ENCODE measurements around the gene GATB. TPM values are rescaled to one million over a fixed set of nuclear protein-coding genes. Genes with fewer than 3 reads are reported as not detected.

Gene GATB
- total and polyA plus RNA-seq, 11 donors, result 32.8 to 182 (median 83.4) TPM

GRCh38 chr4:151717909-151718628 lies 42.7 kb downstream of the GATB start:
- peaks cover 0 to 28% (median 12%) of the 10 kb centered on the region in 9 donors for H3K36me3 ChIP-seq
- peaks cover 0 to 20% (median 0%) of the 10 kb centered on the region in 12 donors for H3K4me1 ChIP-seq
- DNase-seq, result peak in 1 of 5 donors; percentile 33
- no peak overlapping the region for H3K4me3 ChIP-seq
- no peaks in the 10 kb centered on the region for H3K27me3 ChIP-seq
- WGBS, 4 donors, result 75 to 82% (median 80%) methylated on average over 10 of the region's 10 CpGs
- no peaks in the 10 kb centered on the region for H3K9me3 ChIP-seq
- ATAC-seq, result no peak
- no peak overlapping the region for H3K27ac ChIP-seq
- no peak for TF ChIP-seq POLR2A (IDR thresholded peaks at IDR 0.05)
- TF ChIP-seq CTCF (IDR thresholded peaks at IDR 0.05), result no peak
- intact Hi-C loops (cut with DNase I), result no loop called here

- Histone ChIP-seq H3K27ac (no peak overlapping the region), H3K36me3 (peaks cover 0 to 26% (median 12%) of the 10 kb centered on the region in 9 donors), H3K27me3 (no peaks in the 10 kb centered on the region), H3K4me1 (peaks cover 0 to 20% (median 0%) of the 10 kb centered on the region in 12 donors), H3K4me3 (no peak overlapping the region), H3K9me3 (no peaks in the 10 kb centered on the region)
- no peak for DNase-seq
- no peak for TF ChIP-seq POLR2A (IDR thresholded peaks at IDR 0.05)
- TF ChIP-seq CTCF (IDR thresholded peaks at IDR 0.05), result no peak
- intact Hi-C loops (cut with DNase I), result no loop called here
- no peak for ATAC-seq
- WGBS, 4 donors, result 88 to 92% (median 91%) methylated on average over 2 of the region's 2 CpGs
Measured at GRCh38 chr4:151717314-151717713, 43.5 kb downstream of the GATB start.

- TF ChIP-seq POLR2A (IDR thresholded peaks at IDR 0.05) (no peak), CTCF (IDR thresholded peaks at IDR 0.05) (no peak)
- Histone ChIP-seq H3K4me3 (no peak overlapping the region), H3K27ac (no peak overlapping the region), H3K36me3 (peaks cover 0 to 25% (median 13%) of the 10 kb centered on the region in 9 donors), H3K4me1 (peaks cover 0 to 20% (median 0%) of the 10 kb centered on the region in 12 donors), H3K9me3 (no peaks in the 10 kb centered on the region), H3K27me3 (no peaks in the 10 kb centered on the region)
- WGBS, 4 donors, result 86 to 97% (median 96%) methylated on average over 5 of the region's 5 CpGs
- no peak for ATAC-seq
- no peak for DNase-seq
- intact Hi-C loops (cut with DNase I), result no loop called here
Measured at GRCh38 chr4:151716324-151716723, 44.5 kb downstream of the GATB start.

- peaks cover 0 to 20% (median 0%) of the 10 kb centered on the region in 12 donors for H3K4me1 ChIP-seq
- H3K27me3 ChIP-seq, result no peaks in the 10 kb centered on the region
- H3K27ac ChIP-seq, result no peak overlapping the region
- peaks cover 0 to 25% (median 13%) of the 10 kb centered on the region in 9 donors for H3K36me3 ChIP-seq
- no peaks in the 10 kb centered on the region for H3K9me3 ChIP-seq
- TF ChIP-seq CTCF (IDR thresholded peaks at IDR 0.05) (no peak), POLR2A (IDR thresholded peaks at IDR 0.05) (no peak)
- H3K4me3 ChIP-seq, result no peak overlapping the region
- intact Hi-C loops (cut with DNase I), result no loop called here
- 83 to 96% (median 94%) methylated on average over 3 of the region's 3 CpGs for WGBS, 4 donors
- DNase-seq (no peak), ATAC-seq (no peak)
Measured at GRCh38 chr4:151715881-151716280, 44.9 kb downstream of the GATB start.

Measured in heart left ventricle (tissue), 16 donors.